HUDEP-2 (cell line): ENCODE results near the gene ANXA10.

Experiments
- DNase-seq, 76 experiments: peaks; one replicate each; lab custom pipeline; 2025; ENCODE audit not compliant: unreplicated experiment in 76 of 76; lab: John Stamatoyannopoulos, UW

Gene ANXA10

GRCh38 chr4:168218645-168219044 lies 126.3 kb downstream of the ANXA10 start:
- DNase-seq: peak in 3 of 76 experiments; percentile 1 to 11 (median 6)

GRCh38 chr4:168220893-168221292 lies 128.6 kb downstream of the ANXA10 start:
- no peak for DNase-seq

- DNase-seq: peak in 8 of 76 experiments; percentile 1 to 39 (median 8)
These were observed 129.0 kb downstream of the ANXA10 start for GRCh38 chr4:168221301-168221700.
